Activated CD8-positive, alpha-beta memory T cell treated with anti-CD3 and anti-CD28 coated beads, Interleukin-2, amount 10 ng/mL, durations not matched to agents 7 days and 5 days (primary cell): ENCODE measurements around the gene FRG2B. TPM values are rescaled to one million over a fixed set of nuclear protein-coding genes. Genes with fewer than 3 reads are reported as not detected.
"Not testable (repeated sequence)": the region's sequence is repeated elsewhere in the genome, so short reads cannot be mapped to it uniquely, and the experiment has no call there.

Source experiments
- ATAC-seq: fragments of 150-1000 bp; cut with Tn5 transposase; one replicate; pipeline ENCODE4 v1.10.0; 2021; ENCODE audit warnings: moderate library complexity
- CTCF ChIA-PET: fragments of 350-600 bp; sonication (Branson Sonifier 250); formaldehyde crosslinking; loops from one replicate; lab custom pipeline; 2021; ENCODE audit warnings: antibody characterized with exemption; lab: Charles Lee
- DNase-seq: peaks from one replicate; pipeline ENCODE4 v3.0.0-alpha.2; 2020
- H3K27ac Mint-ChIP-seq: one replicate; pipeline ENCODE4 v1.8.0; 2021; ENCODE audit warnings: mild to moderate bottlenecking, mixed read lengths
- H3K27me3 Mint-ChIP-seq: one replicate; pipeline ENCODE4 v1.8.0; 2021; ENCODE audit warnings: mixed read lengths
- H3K36me3 Mint-ChIP-seq: one replicate; pipeline ENCODE4 v1.8.0; 2021; ENCODE audit warnings: mild to moderate bottlenecking, mixed read lengths
- H3K4me1 Mint-ChIP-seq: one replicate; pipeline ENCODE4 v1.8.0; 2021; ENCODE audit warnings: mixed read lengths
- H3K4me3 Mint-ChIP-seq: one replicate; pipeline ENCODE4 v1.8.0; 2021; ENCODE audit warnings: mild to moderate bottlenecking, moderate library complexity, mixed read lengths
- H3K9me3 Mint-ChIP-seq: one replicate; pipeline ENCODE4 v1.8.0; 2022; ENCODE audit warnings: low read depth, mixed read lengths
- total RNA-seq, 2 experiments: library from RNA; stranded (reverse); gene quantifications; one replicate each; pipeline ENCODE4 v1.2.3, GENCODE V29; 2021

FRG2B gene
- total RNA-seq, 2 experiments from 2014 or later, result not detected

GRCh38 chr10:133617196-133617595 is 9.4 kb downstream of the FRG2B start:
- ATAC-seq, result no peak
- CTCF ChIA-PET, result interaction anchor here (1.5 to 1.6 kb wide), 2 partner anchors 9 to 18 kb away, joined by 4 to 5 read pairs; no protein-coding TSS in a partner anchor
- no peak overlapping the region for H3K4me3 Mint-ChIP-seq

GRCh38 chr10:133616371-133617130 is 10.0 kb downstream of the FRG2B start:
- Mint-ChIP-seq H3K9me3 (no peaks in the 10 kb centered on the region), H3K36me3 (peaks cover 1% of the 10 kb centered on the region), H3K27ac (no peak overlapping the region), H3K4me3 (no peak overlapping the region), H3K4me1 (no peaks in the 10 kb centered on the region), H3K27me3 (peaks cover 40% of the 10 kb centered on the region)
- no peak for ATAC-seq
- CTCF ChIA-PET, result interaction anchor here (0.8 to 1.6 kb wide), 3 partner anchors 8 to 18 kb away, joined by 3 to 5 read pairs (median 4); no protein-coding TSS in a partner anchor
- no peak for DNase-seq

More at GRCh38 chr10:133617196-133617595, 9.4 kb downstream of the FRG2B start:
- DNase-seq, result no peak
- Mint-ChIP-seq H3K9me3 (no peaks in the 10 kb centered on the region), H3K27ac (no peak overlapping the region), H3K4me1 (no peaks in the 10 kb centered on the region), H3K36me3 (peaks cover 3% of the 10 kb centered on the region), H3K27me3 (peaks cover 38% of the 10 kb centered on the region)

- Mint-ChIP-seq H3K4me3 (no peak overlapping the region), H3K27ac (no peak overlapping the region), H3K27me3 (peaks cover 41% of the 10 kb centered on the region), H3K36me3 (no peaks in the 10 kb centered on the region), H3K9me3 (no peaks in the 10 kb centered on the region), H3K4me1 (no peaks in the 10 kb centered on the region)
- CTCF ChIA-PET, result no interaction called here
- no peak for DNase-seq
- no peak for ATAC-seq
Measured at GRCh38 chr10:133614830-133615580, 11.6 kb downstream of the FRG2B start.

- CTCF ChIA-PET, result no interaction called here
- Mint-ChIP-seq H3K27me3 (peaks cover 44% of the 10 kb centered on the region), H3K9me3 (no peaks in the 10 kb centered on the region), H3K4me1 (no peaks in the 10 kb centered on the region), H3K27ac (no peak overlapping the region), H3K4me3 (no peak overlapping the region), H3K36me3 (no peaks in the 10 kb centered on the region)
- no peak for DNase-seq
- no peak for ATAC-seq
Measured at GRCh38 chr10:133613699-133614098, 12.9 kb downstream of the FRG2B start.

GRCh38 chr10:133611079-133611478 is 15.5 kb downstream of the FRG2B start:
- Mint-ChIP-seq H3K4me3 (no peak overlapping the region), H3K27me3 (peaks cover 68% of the 10 kb centered on the region), H3K36me3 (no peaks in the 10 kb centered on the region), H3K4me1 (no peaks in the 10 kb centered on the region), H3K27ac (no peak overlapping the region), H3K9me3 (no peaks in the 10 kb centered on the region)
- DNase-seq (no peak), ATAC-seq (no peak)
- CTCF ChIA-PET, result no interaction called here

GRCh38 chr10:133608855-133609254 is 17.7 kb downstream of the FRG2B start:
- Mint-ChIP-seq H3K4me3 (no peak overlapping the region), H3K9me3 (no peaks in the 10 kb centered on the region), H3K4me1 (no peaks in the 10 kb centered on the region), H3K27me3 (peaks cover 82% of the 10 kb centered on the region), H3K27ac (no peak overlapping the region), H3K36me3 (no peaks in the 10 kb centered on the region)
- CTCF ChIA-PET, result interaction anchor here (1.0 to 2.0 kb wide), 4 partner anchors 8 to 279 kb away, joined by 5 to 6 read pairs (median 5); no protein-coding TSS in a partner anchor
- no peak for ATAC-seq
- no peak for DNase-seq

GRCh38 chr10:133603434-133603833 is 23.2 kb downstream of the FRG2B start:
- H3K4me1 Mint-ChIP-seq, CTCF ChIA-PET: not testable (repeated sequence)
- peaks cover 87% of the 10 kb centered on the region for H3K27me3 Mint-ChIP-seq

GRCh38 chr10:133600657-133601056 is 25.9 kb downstream of the FRG2B start:
- CTCF ChIA-PET, result no interaction called here
- H3K27me3 Mint-ChIP-seq, result peaks cover 85% of the 10 kb centered on the region
- no peak overlapping the region for H3K4me3 Mint-ChIP-seq
- ATAC-seq (no peak), DNase-seq (no peak)
- no peaks in the 10 kb centered on the region for H3K36me3 Mint-ChIP-seq
- no peaks in the 10 kb centered on the region for H3K9me3 Mint-ChIP-seq
- no peak overlapping the region for H3K27ac Mint-ChIP-seq
- H3K4me1 Mint-ChIP-seq, result no peaks in the 10 kb centered on the region

More at GRCh38 chr10:133603434-133603833, 23.2 kb downstream of the FRG2B start:
- ATAC-seq, DNase-seq, H3K36me3 Mint-ChIP-seq, H3K9me3 Mint-ChIP-seq, H3K4me3 Mint-ChIP-seq, H3K27ac Mint-ChIP-seq: not testable (repeated sequence)

GRCh38 chr10:133599869-133600268 is 26.7 kb downstream of the FRG2B start:
- H3K27ac Mint-ChIP-seq, H3K4me1 Mint-ChIP-seq, H3K36me3 Mint-ChIP-seq, DNase-seq, H3K9me3 Mint-ChIP-seq, H3K4me3 Mint-ChIP-seq, ATAC-seq: not testable (repeated sequence)
- H3K27me3 Mint-ChIP-seq, result peaks cover 83% of the 10 kb centered on the region
- CTCF ChIA-PET, result interaction anchor here (1.7 kb wide), 1 partner anchor 18 kb away, joined by 4 read pairs; no protein-coding TSS in a partner anchor

- DNase-seq (no peak), ATAC-seq (no peak)
- no peak overlapping the region for H3K4me3 Mint-ChIP-seq
- H3K9me3 Mint-ChIP-seq, result no peaks in the 10 kb centered on the region
- H3K4me1 Mint-ChIP-seq, result no peaks in the 10 kb centered on the region
- H3K36me3 Mint-ChIP-seq, result no peaks in the 10 kb centered on the region
- H3K27ac Mint-ChIP-seq, result no peak overlapping the region
- peaks cover 48% of the 10 kb centered on the region for H3K27me3 Mint-ChIP-seq
- CTCF ChIA-PET, result no interaction called here
Measured at GRCh38 chr10:133592716-133593115, 33.9 kb downstream of the FRG2B start.

GRCh38 chr10:133590970-133591359 is 35.6 kb downstream of the FRG2B start:
- no peaks in the 10 kb centered on the region for H3K9me3 Mint-ChIP-seq
- no peak for DNase-seq
- H3K27me3 Mint-ChIP-seq, result peaks cover 36% of the 10 kb centered on the region
- H3K27ac Mint-ChIP-seq, result no peak overlapping the region
- no peaks in the 10 kb centered on the region for H3K36me3 Mint-ChIP-seq
- no peaks in the 10 kb centered on the region for H3K4me1 Mint-ChIP-seq
- CTCF ChIA-PET, result no interaction called here
- no peak for ATAC-seq
- no peak overlapping the region for H3K4me3 Mint-ChIP-seq

- CTCF ChIA-PET, result no interaction called here
- no peak overlapping the region for H3K4me3 Mint-ChIP-seq
- H3K27me3 Mint-ChIP-seq, result peaks cover 33% of the 10 kb centered on the region
- no peaks in the 10 kb centered on the region for H3K9me3 Mint-ChIP-seq
- DNase-seq (no peak), ATAC-seq (no peak)
- no peaks in the 10 kb centered on the region for H3K4me1 Mint-ChIP-seq
- H3K36me3 Mint-ChIP-seq, result no peaks in the 10 kb centered on the region
- no peak overlapping the region for H3K27ac Mint-ChIP-seq
Measured at GRCh38 chr10:133590226-133590969, 36.2 kb downstream of the FRG2B start.

GRCh38 chr10:133577037-133577436 is 49.6 kb downstream of the FRG2B start:
- H3K9me3 Mint-ChIP-seq, ATAC-seq, H3K27me3 Mint-ChIP-seq, H3K4me1 Mint-ChIP-seq, H3K27ac Mint-ChIP-seq, H3K36me3 Mint-ChIP-seq, CTCF ChIA-PET, H3K4me3 Mint-ChIP-seq, DNase-seq: not testable (repeated sequence)
